SK-MEL-5 (cell line): ENCODE measurements around the gene BDP1. TPM values are rescaled to one million over a fixed set of nuclear protein-coding genes. Genes with fewer than 3 reads are reported as not detected.
"Not testable (repeated sequence)": the region's sequence is repeated elsewhere in the genome, so short reads cannot be mapped to it uniquely, and the experiment has no call there.

Experiments
- DNase-seq: peaks from one replicate; pipeline ENCODE4 v3.0.0-alpha.2; 2016; ENCODE audit warnings: low read depth, low spot score
- in situ Hi-C: cut with HindIII; loops from 2 replicates; pipeline ENCODE4 v1.10.0; 2016; ENCODE audit warnings: low sequenced_read_pairs, high pct_unique_total_duplicates, low pct_unique_long_range_greater_than_20kb
- total RNA-seq: library from RNA; depleted of rRNA; stranded (reverse); fragments of >200 nt; shearing (Covaris generic); gene quantifications from 2 replicates; pipeline ENCODE4 v1.2.3, GENCODE V29; 2014

BDP1 gene
- total RNA-seq, 1 experiment from 2014 or later: 23.1 TPM

GRCh38 chr5:71456362-71456743 lies 902 bp downstream of the BDP1 start:
- DNase-seq: no peak
- in situ Hi-C loops: no loop called here

GRCh38 chr5:71457106-71457505 lies 1.7 kb downstream of the BDP1 start:
- DNase-seq: no peak
- in situ Hi-C loops: no loop called here

- no peak for DNase-seq
- in situ Hi-C loops: no loop called here
Observed at GRCh38 chr5:71460693-71461092, 5.2 kb downstream of the BDP1 start.

GRCh38 chr5:71461360-71461759 lies 5.9 kb downstream of the BDP1 start:
- in situ Hi-C loops: no loop called here
- DNase-seq: no peak

DNA sequence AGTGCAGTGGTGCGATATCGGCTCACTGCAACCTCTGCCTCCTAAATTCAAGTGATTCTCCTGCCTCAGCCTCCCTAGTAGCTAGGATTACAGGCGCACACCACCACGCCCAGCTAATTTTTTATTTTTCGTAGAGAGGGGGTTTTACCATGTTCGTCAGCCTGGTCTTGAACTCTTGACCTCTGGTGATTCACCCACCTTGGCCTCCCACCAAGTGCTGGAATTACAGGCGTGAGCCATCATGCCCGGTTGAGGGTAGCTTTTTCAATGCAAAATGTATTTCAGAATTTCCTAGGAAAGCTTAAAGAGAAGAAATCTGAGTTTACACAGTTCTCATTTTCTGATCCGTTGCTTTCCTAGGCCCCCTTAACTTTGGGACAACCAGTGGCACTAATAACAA lies 15.7 kb downstream of the BDP1 start:
- in situ Hi-C loops: no loop called here
- no peak for DNase-seq

DNA sequence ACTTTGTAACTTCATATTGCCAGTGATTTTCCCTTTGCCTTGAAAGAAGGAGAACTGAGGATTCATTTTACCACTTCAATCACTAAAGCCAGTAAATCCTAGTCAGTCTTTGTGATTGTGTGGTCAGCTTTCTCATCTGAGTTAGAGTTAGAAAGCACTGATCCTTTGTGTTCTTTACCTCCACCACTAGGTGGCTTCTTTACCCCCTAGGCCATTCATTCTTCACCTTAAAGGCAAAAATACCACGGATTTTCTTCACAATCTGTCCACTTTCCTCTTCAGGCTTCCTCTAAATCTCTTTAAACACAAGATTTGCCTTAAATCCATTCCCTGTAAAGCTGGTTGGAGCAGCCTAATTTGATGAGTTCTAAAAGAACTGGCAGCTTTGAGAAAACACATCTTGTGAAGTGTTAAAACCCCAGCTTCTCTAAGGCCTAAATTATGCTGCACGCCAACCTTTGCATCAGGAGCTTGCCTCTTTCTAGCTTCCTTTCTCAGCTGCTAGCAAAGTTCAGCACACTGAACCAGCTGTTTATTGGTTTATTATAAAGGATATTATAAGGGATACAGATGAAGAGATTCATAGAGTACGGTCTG lies 20.4 kb downstream of the BDP1 start:
- in situ Hi-C loops: no loop called here
- DNase-seq: peak; percentile 58

- in situ Hi-C loops: no loop called here
Observed at GRCh38 chr5:71481441-71481840, 26.0 kb downstream of the BDP1 start.

DNA sequence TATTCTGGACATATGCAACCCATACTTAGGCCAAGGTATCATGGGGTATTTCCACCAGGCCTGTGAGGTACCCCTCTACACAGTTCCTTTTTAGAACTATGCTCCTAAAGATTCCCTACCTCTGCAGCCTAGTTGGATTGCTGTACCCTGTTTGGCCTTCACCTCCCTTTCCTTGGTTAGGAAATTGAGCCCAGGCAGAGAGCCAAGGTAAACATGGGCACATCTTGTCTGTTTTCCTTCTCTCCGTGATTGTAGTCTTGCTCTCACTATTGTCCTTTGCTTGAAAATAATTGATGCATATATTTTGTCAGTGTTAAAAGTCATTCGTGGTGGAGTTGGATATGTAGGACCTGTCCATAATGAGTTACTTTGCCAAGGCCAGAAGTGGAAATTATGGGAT lies 26.7 kb downstream of the BDP1 start:
- DNase-seq: no peak
- in situ Hi-C loops: no loop called here

More at GRCh38 chr5:71481441-71481840, 26.0 kb downstream of the BDP1 start:
- no peak for DNase-seq

DNA sequence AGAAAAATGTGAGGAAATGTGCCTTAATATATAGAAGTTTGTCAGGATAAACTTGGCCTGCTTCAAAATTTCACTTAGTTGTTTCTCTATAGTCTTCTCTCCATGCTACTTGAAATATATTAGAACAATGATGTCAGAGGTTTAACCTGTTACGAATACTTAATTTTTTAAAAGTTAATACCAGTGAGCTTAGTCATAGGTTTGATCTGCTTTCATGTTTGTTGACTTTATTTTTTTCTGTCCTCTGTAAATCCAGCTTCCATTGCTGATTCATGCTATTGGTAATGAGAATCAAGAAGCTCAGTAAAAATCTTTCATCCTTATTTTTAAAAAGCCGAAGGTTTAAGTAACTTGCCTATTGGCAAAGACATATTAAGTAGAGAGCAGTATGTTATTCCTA lies 27.9 kb downstream of the BDP1 start:
- no peak for DNase-seq
- in situ Hi-C loops: no loop called here

GRCh38 chr5:71492817-71493615 lies 37.6 kb downstream of the BDP1 start:
- no peak for DNase-seq
- in situ Hi-C loops: no loop called here

DNA sequence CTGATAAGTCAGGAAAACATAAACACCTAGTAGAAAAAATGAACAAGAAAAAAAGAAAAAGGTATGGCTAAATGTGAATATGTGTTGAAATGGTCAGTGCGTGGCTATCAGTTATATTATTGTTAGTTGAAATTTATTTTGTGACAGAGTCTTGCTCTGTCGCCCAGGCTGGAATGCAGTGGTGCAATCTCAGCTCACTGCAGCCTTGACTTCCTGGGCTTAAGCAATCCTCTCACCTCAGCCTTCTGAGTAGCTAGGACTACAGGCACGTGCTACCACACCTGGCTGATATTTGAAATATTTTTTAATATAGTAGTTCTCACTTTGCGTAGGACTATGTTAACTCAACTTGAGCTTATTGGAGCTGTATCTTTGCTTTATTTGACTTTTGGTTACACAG lies 38.8 kb downstream of the BDP1 start:
- in situ Hi-C loops, DNase-seq: not testable (repeated sequence)

DNA sequence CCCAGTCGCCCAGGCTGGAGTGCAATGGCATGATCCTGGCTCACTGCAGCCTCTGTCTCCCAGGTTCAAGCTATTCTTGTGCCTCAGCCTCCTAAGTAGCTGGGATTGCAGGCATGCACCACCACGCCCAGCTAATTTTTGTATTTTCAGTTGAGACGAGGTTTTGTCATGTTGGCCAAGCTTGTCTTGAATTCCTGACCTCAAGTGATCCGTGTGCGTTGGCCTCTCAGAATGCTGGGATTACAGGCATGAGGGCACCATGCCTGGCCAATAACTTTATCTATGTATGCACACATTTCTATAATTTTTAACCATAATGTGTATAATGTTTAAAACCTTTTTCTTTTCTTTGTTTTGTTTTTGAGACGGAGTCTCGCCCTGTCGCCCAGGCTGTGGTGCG lies 43.3 kb downstream of the BDP1 start:
- DNase-seq, in situ Hi-C loops: not testable (repeated sequence)

DNA sequence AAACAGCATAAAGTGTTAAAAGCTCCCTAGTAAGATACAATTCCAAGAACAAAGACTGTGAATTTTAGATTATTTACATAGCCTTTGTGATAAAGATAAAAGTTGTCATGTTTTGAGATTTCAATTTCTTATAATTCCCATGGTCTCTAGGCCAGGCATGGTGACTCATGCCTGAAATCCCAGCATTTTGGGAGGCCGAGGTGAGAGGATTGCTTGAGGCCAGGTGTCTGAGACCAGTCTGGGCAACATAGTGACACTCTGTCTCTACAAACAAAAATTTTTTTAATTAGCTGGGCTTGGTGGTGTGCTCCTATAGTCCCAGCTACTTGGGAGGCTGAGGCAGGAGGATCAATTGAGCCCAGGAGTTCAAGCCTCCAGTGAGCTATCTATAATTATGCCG lies 48.1 kb downstream of the BDP1 start:
- in situ Hi-C loops: no loop called here

GRCh38 chr5:71522151-71522550 lies 66.7 kb downstream of the BDP1 start:
- no peak for DNase-seq
- in situ Hi-C loops: no loop called here

More for the DNA sequence above, 48.1 kb downstream of the BDP1 start:
- no peak for DNase-seq

DNA sequence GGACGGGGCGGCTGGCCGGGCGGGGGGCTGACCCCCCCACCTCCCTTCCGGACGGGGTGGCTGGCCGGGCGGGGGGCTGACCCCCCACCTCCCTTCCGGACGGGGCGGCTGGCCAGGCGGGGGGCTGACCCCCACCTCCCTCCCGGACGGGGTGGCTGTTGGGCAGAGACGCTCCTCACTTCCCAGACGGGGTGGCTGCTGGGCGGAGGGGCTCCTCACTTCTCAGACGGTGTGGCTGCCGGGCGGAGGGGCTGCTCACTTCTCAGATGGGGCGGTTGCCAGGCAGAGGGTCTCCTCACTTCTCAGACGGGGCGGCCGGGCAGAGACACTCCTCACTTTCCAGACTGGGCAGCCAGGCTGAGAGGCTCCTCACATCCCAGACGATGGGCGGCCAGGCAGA lies 70.2 kb downstream of the BDP1 start:
- DNase-seq, in situ Hi-C loops: not testable (repeated sequence)

DNA sequence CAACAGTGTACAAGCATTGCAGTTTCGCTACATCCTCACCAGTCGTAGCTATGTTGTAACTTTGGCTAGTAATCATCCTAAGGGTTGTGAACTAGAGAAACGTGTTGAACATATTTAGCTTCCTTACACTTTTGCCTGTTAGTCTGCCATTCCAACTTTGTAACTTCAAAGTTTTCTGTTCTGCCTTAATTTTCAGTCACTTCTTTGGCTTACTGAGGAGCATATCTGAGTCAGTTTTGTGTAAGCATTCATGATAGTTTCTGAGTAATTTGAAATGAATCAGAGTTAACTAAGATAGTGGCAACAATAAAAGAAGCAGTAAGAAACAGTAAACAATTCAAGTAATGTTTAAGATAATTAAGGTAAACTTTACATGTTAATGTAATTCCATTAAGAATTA lies 72.8 kb downstream of the BDP1 start:
- in situ Hi-C loops: no loop called here
- DNase-seq: no peak

DNA sequence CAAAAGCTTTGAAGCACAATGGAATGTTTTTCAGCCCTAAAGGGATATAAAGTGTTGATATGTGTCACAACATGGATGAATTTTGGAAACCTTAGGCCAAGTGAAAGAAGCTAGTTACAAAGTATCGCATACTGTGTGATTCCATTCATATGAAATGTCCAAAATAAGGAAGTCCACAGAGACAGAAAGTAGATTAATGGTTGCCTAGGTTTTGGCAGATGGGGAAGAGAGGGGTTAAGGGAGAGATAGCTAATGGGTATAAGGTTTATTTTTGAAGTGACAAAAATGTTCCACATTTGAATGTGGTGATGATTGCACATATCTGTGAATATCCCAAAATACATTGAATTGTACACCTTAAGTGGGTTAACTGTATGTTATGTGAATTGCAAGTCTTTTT lies 74.2 kb downstream of the BDP1 start:
- in situ Hi-C loops: no loop called here
- no peak for DNase-seq

DNA sequence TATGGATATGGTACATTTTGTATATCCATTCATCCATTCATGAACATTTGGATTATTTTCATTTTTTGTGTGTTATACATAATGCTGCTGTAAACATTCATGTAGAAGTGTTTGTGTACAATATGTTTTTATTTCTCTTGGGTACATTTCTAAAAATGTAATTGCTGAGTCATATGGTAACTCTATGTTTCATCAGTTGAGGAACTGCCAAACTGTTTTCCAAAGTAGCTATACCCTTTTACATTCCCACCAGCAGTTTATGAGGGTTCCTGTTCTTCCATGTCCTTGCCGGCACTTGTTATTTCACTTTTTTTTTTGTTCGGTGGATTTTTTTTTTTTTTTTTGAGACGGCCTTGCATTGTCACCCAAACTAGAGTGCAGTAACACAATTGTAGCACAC lies 77.7 kb downstream of the BDP1 start:
- in situ Hi-C loops: no loop called here
- no peak for DNase-seq

- in situ Hi-C loops: no loop called here
- DNase-seq: peak; percentile 63
Observed at GRCh38 chr5:71533615-71534014, 78.2 kb downstream of the BDP1 start.
